ENCODE results near the gene BMP6. TPM values are rescaled to one million over a fixed set of nuclear protein-coding genes. Genes with fewer than 3 reads are reported as not detected.

BMP6 gene
- total RNA-seq, 1 donor, result 7.8 TPM

DNA sequence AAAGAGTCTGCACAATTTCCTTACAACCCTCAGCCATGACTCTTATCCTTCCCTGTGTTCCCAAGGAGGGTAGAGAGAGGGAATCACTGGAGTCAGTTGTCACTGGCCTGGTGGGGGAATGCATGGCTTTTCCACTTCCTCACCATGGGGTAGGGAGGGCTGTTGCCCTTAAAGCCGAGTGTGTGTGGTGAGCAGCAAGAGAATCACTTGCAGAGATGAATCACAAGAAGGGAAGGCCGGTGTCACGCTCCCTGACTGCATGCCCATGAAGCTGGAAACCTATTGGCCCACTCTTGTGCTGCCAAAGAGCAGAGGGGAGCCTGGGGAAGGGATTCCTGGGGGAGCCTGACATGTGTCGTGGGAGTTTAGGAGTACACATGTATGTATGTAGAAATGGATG lies 18.1 kb upstream of the BMP6 start:
- no peak for DNase-seq (ENCODE audit: low read depth in 2 of 3, low spot score in 2 of 3)

DNA sequence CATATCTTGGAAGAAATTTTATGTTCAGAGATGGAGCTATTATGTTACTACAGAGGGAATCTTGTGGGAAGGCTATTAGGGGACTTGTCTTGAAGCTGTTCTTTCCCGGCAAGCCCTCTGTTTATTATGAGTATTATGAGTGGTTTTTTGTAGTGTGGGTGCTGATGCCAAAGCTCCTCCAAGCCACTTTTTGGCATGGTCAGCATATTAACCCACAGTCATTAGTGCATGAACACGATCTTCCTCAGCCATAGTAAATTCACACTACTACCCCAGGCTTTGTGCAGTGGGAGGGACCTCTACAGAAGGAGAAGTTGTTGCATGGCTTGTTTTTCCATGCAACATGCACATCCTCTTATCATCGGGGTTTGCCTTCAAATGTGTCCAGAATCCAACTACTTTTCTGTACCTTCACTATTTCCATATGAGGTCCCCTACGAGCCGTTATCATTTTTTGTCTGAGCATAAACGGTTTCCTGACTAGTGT lies 6.5 kb upstream of the BMP6 start:
- no peak for DNase-seq (ENCODE audit: low read depth in 2 of 3, low spot score in 2 of 3)

DNA sequence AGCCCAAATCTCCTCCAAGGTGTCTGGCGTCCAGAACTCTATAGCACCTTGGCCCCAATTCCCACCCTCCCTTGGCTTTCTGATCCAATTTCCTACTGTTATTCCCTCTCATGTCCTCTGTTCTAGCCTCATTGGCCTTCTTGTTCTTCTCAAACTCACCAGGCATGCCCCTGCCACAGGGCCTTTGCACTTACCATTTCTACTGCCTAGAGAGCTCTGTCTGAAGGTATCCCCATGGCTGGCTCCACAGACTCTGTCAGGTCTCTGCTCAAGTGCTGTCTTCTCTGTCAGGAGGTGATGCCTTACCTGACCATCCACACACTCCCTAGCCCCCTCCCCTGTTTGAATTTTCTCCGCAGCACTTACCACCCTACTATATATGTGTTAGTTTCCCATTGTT lies 5.6 kb upstream of the BMP6 start:
- DNase-seq (ENCODE audit: low read depth in 2 of 3, low spot score in 2 of 3), result no peak

DNA sequence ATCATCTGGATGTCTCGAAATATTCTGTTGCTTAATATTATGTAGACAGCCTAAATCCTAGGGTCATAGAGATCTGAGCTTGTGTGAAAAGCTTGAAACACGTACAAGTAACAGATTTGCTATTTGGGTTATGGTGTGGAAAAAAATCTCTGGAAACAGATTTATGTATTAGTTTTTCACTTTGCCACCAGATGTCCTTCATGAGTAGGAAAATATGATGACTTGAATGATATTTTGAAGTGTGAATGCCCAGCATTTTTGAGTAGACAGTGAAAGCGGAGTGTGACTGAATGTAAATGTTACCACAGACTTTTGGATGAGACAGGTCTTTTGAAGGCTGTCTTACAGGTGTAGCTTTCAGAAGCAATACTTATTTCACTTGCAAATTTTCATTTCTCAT lies 4.2 kb upstream of the BMP6 start:
- peak in 2 of 3 donors; percentile 35 to 68 for DNase-seq (ENCODE audit: low read depth in 2 of 3, low spot score in 2 of 3)

DNA sequence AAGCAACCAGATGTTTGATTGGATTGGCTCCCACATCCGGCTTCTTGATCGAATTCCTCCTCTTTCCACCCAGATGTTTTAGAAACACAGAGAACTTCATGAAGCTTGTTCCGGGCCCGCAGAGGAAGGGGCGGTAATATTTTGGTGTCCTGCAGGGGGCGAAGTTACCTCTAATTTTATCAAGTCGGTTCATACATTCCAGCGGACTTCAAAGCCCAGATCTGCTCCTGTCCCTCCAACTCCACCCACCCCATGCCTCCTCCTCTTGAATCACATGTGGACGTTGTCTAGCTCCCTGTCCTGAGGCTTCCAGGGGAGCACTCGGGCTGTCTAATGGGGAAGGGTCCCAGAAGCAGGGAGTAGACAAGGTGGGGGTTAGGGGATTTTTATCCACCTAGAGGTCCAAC lies 2.9 kb upstream of the BMP6 start:
- DNase-seq (ENCODE audit: low read depth in 2 of 3, low spot score in 2 of 3), result peak; percentile 10 to 85 (median 71)

DNA sequence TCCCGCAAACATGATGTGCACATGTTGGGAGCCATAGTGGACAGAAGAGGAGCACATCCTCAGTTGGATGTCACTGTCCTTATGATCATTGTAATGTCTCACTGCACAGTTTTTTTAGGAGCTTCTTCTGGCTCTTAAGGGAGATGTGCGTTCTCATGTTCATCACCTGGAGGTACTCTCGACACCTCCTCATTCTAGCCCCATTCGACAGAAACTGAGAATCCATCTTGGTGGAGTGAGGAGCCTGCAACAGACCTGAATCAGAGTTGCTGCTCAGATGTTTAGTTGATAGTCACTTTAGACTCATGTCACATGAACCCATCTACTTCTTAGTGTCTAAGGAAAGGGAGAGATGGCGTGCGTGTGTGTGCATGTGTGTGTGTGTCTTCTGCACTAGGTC lies 2.3 kb upstream of the BMP6 start:
- DNase-seq (ENCODE audit: low read depth in 2 of 3, low spot score in 2 of 3), result no peak

DNA sequence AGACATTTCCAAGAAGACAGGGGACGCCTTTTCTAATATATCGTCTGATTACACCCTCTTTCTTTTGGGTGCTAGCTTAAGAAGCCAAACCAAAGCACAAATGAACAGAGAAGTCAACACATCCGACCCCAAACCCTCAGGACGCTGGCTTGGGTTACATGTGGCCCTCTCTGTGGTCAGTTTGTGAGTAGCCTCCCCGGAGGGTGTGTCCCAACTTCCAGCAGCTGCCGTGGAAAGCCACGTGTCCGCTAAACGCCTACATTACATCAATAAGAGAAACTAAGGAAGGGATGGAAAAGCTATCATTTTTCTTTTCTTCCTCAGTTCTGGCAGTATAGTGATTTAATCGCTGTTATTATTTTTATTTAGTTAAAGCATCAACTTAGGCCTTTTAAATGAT lies 487 bp upstream of the BMP6 start:
- no peak for DNase-seq (ENCODE audit: low read depth in 2 of 3, low spot score in 2 of 3)

DNA sequence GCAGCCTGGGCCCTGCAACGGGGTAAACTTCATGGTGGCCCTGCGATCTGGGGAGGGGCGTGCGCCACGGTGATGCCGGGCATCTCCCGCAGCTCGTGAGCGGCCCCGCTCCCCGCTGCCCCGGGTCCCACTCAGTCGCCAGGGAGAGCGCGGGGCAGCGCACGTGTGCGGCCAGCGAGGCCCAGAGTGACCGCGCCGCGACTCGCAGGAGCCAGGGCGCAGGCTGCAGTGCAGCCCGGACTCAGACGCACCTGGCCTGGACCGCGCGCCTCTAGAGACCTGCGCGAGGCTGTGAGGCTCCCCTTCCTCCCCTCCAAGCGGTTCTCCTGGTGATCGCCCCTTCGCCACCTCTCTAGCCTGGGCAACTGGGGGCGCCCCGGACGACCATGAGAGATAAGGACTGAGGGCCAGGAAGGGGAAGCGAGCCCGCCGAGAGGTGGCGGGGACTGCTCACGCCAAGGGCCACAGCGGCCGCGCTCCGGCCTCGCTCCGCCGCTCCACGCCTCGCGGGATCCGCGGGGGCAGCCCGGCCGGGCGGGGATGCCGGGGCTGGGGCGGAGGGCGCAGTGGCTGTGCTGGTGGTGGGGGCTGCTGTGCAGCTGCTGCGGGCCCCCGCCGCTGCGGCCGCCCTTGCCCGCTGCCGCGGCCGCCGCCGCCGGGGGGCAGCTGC lies 652 bp downstream of the BMP6 start:
- DNase-seq (ENCODE audit: low read depth in 2 of 3, low spot score in 2 of 3), result no peak

DNA sequence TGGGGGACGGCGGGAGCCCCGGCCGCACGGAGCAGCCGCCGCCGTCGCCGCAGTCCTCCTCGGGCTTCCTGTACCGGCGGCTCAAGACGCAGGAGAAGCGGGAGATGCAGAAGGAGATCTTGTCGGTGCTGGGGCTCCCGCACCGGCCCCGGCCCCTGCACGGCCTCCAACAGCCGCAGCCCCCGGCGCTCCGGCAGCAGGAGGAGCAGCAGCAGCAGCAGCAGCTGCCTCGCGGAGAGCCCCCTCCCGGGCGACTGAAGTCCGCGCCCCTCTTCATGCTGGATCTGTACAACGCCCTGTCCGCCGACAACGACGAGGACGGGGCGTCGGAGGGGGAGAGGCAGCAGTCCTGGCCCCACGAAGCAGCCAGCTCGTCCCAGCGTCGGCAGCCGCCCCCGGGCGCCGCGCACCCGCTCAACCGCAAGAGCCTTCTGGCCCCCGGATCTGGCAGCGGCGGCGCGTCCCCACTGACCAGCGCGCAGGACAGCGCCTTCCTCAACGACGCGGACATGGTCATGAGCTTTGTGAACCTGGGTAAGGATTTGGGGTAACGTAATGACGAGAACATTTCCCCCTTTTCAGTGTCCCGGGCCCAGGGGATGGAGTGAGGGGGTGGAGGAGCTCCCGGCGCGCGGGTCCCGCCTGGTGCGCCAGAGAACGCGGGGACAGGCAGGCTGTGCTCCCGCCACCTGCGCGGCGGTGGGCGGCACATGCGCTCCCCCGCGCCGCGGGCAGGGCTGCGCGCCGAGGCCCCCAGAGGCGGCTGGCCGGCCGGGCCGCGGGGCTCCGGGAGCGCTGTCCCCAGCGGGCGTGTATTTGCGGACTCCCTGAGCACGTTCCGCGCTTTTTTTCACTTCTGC lies 1.4 kb downstream of the BMP6 start:
- peak in 1 of 3 donors; percentile 15 for DNase-seq (ENCODE audit: low read depth in 2 of 3, low spot score in 2 of 3)

DNA sequence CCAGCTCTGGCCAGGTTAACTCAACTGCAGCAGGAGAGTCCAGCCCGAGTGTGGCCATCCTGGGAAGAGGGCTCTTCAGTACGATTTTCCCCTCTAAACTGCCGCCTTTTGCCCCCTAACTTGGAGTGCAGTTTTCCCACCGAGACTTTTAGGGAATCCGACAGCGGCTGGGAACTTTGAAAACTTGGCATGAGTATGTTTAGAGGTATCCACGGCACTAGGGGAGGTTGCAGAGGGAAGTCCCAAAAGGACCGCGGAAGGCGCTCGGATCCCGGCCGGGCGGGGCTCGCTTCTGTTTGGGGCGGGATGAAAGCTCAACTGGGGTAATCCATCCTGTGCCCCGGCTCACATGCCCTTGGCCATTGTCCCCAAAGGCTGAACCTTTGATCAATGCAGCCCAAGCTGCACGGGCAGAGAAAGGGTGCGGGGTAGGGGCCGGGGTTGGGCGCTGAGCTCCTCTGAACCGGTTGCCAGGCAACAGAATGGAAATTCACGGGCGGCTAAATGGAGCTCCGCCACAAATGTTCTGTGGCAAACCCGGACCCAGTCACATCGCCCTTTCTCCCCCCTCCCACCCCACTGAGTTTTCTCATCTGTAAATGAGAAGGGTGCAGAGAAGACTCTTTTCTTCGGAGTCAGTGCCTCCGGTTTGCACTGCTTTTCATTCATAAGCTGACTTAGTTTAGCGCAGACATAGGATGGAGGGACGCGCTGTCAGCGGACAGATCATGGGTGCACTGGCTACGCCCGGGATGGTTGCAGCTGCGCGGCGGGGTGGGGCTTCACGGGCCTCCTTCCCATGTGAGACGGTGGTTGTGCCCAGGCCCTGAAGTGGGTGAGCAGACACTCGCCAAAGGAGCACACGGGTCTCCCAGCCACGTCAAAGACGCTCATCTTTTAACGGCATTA lies 2.3 kb downstream of the BMP6 start:
- peak in 2 of 3 donors; percentile 24 to 33 for DNase-seq (ENCODE audit: low read depth in 2 of 3, low spot score in 2 of 3)

DNA sequence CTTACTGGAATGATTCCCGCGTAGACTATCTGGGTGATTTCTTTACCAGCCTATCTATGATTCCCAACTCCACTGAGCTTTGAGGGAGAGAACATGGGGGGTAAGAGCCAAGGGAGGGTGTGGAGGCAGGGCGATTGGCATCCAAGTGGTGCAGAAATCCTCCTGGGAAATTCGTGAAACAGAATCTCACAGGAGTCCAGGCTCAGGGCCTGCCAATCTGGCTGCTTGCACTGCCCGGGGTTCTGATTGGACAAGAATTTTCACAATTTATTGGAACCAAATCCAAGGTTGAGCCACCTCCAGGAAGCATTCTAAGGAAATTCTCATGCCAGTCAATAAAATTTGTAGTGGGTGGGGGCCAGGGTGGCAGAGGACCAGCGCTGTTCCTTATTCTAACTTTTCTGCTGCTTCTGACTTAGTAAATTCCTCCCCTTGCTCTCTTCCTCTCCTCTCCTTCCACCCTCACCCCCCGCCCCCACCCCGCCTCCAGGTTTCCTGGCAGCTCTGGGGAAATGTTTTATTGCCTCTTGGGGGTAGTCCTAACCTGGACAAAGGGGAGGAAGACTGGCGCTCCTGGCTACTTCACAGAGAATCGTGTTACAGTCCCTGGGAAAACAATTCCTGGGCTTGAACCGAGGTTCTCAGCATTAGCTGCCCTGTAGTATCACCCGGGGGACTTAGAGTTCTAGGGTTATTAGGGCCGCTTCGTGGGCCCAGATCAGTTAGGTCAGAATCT lies 3.1 kb downstream of the BMP6 start:
- DNase-seq (ENCODE audit: low read depth in 2 of 3, low spot score in 2 of 3), result no peak

DNA sequence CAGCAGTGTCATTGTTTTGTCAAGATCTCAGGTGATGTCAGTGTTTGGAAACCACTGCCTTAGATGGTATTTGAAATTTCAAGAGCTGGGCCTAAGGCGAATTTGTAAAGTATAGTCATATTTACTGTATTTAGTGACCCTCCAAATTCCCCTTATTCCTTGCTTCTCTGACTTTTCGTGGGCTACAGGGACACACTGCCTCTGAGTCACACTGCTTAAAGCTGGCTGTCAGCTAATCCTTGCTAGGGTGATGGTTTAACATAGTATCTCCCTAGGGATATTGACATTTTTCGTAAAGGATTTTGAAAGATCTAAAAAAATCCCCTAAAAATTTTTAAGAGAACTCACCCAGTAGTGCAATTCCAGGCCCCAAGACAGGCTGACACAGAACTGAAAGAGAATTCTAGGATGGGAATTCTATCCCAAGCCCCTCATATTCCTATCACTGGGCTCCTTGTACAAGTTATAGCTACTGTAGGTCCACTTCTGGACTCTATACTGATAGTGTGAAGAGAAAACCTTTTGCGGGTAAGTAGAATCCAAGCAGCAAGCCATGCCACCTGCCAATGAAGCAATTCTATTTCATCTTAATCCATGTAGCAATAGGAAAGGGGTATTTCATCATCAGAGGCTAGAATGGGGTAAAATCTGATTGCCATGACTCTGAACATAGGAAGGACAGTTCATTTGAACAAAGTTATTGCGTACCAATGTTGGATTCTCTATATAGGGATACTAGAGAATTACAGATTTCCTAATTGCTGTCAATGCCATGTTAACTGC lies 4.3 kb downstream of the BMP6 start:
- DNase-seq (ENCODE audit: low read depth in 2 of 3, low spot score in 2 of 3), result no peak

DNA sequence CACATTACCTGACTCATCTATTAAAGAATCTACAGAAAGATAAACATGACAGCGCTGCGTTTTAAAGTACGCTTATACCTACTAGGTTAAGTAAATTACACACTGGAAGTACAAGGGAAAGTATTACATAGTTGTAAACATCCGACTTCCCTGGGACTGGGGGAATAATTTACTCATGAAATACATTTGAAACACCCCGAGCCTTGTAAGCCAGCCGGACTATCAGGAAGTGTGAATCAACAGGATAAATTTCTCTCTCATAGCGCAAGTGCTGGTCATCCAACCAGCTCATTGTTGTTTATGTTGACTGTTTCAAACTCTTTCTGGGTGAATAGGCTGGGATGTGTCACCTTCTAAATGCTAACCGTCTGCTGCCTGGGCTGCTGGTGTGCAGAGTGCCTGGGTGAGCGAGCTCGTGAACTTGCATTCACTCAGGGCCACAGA lies 4.9 kb downstream of the BMP6 start:
- peak in 1 of 3 donors; percentile 28 for DNase-seq (ENCODE audit: low read depth in 2 of 3, low spot score in 2 of 3)

DNA sequence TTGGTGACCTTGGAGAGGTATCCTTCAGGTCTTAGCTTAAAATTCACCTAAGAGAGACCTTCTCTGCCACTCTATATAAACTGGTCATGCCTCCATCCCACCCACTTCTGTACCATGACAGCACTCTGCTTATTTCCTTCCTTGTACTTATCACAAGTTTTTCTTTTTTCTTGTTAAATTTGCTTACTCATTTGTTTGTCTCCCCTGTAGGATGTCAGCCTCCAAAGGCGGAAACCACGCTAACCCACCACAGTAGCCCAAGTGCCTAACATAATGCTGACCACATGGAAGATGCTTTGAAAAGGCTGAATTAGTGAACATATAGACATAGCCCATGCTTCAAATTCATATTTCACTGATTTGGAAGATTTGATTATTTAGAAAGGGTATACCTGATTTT lies 5.4 kb downstream of the BMP6 start:
- DNase-seq (ENCODE audit: low read depth in 2 of 3, low spot score in 2 of 3), result peak in 2 of 3 donors; percentile 64 to 73

DNA sequence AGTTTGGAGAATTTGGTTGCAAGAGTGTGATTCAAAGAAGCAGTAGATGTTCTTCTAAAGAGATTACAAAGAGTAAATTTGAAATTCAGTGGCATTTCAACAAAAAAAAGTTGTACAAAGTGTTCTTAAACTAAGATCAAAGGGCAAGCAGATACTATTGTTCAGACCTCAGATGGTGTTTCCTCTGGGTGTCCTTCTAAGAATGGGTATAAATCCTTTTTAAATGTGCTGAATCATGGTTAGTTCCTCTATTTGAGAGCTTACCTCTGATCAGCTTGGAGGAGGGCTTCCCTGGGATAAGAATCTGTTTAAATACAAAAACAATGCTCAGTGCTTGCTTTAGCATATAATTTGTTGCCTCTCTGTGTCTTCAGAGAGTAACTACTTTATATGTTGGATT lies 6.3 kb downstream of the BMP6 start:
- DNase-seq (ENCODE audit: low read depth in 2 of 3, low spot score in 2 of 3), result peak in 2 of 3 donors; percentile 23 to 51

DNA sequence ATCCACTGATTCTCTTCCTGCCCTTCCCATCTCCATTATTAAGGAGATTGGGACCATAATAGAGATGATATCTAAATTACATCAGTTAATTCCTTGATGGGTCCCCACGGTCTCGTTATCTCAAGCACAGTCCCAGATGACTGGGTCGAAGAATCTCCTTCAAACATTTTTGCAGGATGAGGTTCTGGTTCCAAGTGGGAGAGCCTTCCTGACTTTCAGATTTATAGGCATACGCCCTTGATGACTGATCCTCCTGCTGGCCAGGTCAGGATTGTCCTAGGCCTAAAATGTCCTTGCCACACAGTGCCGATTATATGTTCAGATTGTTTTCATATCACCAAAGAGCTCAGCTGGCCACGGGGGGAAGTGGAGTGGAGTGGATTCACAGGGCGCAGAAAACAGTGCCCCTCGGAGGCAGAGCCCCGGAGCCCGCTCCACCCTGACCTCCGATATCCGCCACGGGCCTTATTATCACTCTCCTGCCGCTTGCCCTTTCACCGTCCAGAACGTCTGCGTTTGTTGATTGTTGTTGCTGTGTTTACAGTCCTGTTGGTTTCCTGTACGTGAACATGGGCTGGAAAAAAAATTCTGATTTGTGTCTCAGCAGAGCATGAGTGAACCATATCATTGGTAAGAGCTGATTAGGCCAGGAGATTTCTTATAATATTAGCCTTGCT lies 8.9 kb downstream of the BMP6 start:
- no peak for DNase-seq (ENCODE audit: low read depth in 2 of 3, low spot score in 2 of 3)

DNA sequence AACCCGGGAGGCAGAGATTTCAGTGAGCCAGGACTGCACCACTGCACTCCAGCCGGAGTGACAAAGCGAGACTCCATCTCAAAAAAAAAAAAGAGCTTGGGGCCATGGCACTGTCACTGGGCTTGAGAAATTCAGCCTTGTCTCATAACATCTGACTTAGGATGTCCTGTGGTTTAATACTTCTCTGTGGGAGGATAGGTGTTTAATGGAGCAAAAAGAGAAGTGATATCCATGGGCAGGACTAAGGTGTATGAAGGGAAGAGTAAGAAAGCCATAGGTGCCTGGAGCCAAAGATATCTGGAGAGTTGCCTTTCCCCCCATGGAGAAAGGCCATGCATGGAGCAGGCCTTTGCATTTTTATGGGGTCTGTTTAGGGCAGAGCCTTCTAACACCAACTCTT lies 11.2 kb downstream of the BMP6 start:
- no peak for DNase-seq (ENCODE audit: low read depth in 2 of 3, low spot score in 2 of 3)

DNA sequence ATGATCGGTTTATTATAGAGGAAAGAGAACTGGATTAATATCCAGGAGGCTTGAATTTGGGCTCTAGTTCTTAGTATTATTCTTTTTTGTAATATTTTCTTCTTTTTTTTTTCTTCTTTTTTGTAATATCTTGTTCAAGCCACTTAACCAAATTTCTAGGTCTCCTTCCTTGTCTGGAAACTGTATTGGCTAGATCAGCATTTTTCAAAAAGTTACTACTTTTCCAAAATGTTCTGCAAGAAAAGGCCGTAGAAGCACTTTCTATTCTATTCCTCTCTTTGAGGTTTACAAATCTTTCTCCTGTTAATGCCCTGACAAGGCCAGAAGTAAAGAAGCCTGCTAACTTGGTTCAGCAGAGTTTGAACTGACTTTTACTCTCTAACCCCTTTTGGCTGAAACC lies 12.0 kb downstream of the BMP6 start:
- DNase-seq (ENCODE audit: low read depth in 2 of 3, low spot score in 2 of 3), result no peak

DNA sequence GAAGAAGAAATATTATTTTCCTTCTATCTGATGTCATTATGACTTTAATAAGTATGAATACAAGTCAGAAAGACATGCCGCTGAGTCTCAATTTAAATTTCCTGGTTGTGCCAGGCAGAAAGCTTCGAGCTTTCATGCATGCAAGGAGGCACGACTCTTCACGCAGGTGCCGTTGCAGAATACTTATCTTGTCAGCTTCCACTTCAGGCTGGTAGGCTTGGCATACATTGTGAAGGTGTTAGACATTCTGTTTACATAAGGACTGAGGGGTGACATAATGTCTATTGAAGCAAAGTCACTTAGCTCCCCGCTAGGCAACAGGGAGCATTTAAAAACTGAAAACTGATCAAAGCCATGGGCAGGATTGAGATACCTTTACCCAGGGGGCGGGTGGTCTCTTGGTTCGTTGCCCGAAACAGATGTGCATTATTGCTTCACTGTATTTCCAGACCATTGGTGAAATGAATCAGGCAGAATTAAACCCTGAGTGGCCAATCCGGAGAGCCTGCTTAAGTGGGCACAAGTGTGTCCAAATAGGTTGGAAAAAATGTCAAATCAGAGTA lies 16.4 kb downstream of the BMP6 start:
- no peak for DNase-seq (ENCODE audit: low read depth in 2 of 3, low spot score in 2 of 3)
